COLO668 (cell line): ENCODE results near the gene TRMT1.

ENCODE experiments used
- DNase-seq: peaks from one replicate; lab custom pipeline; 2025; ENCODE audit not compliant: unreplicated experiment; lab: John Stamatoyannopoulos, UW

The TRMT1 gene

DNA sequence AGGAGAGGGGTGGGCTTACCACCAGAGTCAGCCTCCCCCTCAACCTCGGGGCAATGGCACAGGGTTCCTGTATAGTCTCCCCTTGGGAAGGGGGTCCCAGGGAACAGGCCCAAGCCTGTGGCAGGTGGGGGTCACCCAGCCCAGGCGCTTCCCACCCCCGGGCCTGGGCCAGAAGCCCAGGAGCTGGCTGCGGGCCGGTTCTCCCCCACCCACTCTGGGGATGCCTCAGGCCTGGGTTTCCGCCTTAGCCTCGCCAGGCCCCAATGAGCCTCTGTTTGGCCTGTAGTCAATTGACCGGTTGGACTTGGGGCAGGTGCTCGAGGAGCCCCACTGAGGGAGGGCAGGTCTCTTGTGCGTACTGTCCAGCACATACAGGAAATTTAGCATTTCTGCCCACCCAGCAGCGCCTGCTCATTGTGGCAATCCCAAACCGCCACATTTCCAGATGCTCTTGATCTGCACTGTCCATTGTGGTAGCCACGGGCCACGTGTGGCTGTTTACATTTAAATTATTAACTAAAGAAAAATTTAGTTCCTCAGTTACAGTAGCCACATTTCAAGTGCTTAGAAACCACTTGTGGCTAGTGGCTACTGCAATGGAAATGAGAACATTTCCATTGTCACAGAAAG is 23.8 kb downstream of the TRMT1 start:
- DNase-seq = no peak

DNA sequence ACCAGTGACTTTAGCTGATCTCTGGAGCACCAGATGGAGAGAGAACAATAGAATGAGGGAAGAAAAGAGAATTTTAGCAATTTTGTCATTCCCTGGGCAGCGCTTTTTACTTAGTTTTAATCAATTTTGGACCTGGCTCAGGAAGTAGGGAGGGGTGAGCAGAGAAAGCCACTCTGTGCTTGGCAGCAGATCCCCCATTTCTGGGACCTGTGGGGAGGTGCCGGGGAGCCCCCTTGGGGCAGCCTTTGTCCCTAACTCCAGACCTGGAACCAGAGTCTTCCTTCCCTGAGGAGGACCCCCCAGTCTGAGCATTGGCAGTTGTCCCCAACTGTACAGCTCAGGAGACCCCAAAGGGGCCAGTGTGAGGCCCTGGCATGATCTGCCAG is 24.4 kb downstream of the TRMT1 start:
- DNase-seq = no peak

DNA sequence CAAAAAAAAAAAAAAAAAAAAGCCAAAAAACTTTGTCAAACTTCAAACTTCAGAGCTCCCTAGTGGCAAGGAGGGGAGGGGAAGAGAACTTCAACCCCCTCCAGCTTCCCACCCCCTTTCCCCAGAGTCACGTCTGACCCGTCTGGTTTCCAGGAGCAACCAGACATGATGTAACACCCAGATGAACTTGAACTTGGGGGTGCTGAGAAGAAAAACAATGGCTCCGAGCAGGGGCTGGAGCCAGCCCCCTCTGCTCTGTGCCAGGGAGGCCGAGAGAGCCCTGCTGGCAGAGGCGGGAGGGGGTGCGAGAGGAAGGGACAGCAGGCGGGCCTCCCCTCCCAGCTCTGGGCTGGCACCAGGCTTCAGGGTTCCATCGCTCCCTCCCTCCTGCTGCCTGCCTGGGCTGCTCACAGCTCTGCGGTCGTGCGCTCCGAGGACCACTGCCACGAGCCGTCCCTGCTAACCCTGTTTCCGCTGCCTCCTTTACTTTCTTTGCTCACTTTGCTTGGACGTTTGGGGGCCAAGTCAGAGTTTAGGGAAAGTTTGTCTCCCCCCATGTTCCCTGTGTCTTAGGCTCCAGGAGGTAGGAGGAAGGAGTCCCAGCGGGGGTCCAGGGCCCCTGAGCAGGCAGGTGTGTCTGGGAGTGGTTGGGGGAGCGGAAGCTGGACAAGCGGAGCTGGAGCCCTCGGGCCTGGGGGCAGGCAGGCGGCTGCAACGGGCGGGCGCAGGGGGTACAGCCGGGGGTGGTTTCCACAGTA is 25.0 kb downstream of the TRMT1 start:
- DNase-seq = no peak

DNA sequence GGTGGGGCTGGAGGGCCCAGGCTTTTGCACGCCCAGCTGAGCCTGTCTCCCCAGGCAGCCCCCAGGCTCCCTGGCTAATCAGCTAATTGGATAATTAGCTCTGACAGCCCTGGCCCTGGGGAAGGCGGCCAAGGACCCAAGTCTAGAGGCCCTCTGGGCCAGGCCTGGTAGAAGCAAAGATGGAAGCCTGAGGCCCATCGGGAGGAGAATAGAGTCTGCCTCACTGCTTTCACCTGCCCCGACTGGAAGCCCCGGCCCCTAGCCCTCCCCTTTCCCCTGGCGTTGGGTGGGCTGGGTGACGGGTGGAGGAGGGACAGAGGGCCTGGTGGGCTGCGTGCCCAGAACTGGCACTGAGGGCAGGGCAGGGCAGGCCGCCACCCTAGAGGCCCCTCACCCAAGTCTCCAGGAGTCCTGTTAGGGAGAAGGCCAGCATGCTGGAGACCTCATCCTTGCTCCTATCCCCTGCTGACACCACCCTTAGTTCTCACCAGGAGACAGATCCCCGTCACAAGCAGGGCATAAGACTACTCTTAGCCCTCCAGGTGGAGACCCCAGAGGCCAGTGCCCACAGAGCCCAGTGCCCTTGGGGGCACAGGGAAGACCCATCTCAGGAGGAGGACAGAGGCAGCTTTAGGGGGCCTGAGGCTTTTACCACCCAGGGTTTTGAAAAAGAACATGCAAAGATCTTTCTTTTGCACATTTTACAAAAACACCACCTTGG is 25.9 kb downstream of the TRMT1 start:
- no peak for DNase-seq

DNA sequence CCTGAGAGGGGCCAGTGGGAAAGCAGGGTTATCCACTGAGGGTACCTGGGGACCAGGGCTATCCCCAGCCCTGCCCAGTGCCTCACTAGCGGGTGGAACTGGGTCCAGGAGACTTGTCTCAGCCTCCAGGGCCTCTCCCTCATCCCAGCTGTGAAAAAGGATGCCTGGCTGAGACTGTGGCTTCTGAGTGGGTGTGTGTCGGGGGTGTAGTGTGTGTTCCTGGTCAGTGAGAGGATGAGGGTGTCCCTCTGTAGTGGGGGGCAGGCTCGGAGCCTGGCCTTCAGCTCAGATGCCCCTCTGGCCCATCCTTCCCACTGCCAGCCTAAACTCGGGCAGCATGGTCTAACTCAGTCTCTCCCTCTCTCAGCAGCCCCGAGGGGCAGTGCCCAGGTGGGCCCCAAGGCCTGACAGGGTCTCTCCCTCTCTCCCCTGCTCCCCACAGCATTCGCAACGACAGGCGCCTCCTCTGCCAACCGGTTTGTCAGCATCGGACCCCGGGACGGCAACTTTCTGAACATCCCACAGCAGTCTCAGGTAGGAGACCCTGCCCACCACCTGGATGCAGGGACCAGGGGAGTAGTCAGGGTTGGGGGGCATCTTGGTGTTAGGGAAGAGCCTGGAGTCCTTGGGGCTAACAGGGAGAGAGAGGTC is 26.6 kb downstream of the TRMT1 start:
- DNase-seq = no peak

DNA sequence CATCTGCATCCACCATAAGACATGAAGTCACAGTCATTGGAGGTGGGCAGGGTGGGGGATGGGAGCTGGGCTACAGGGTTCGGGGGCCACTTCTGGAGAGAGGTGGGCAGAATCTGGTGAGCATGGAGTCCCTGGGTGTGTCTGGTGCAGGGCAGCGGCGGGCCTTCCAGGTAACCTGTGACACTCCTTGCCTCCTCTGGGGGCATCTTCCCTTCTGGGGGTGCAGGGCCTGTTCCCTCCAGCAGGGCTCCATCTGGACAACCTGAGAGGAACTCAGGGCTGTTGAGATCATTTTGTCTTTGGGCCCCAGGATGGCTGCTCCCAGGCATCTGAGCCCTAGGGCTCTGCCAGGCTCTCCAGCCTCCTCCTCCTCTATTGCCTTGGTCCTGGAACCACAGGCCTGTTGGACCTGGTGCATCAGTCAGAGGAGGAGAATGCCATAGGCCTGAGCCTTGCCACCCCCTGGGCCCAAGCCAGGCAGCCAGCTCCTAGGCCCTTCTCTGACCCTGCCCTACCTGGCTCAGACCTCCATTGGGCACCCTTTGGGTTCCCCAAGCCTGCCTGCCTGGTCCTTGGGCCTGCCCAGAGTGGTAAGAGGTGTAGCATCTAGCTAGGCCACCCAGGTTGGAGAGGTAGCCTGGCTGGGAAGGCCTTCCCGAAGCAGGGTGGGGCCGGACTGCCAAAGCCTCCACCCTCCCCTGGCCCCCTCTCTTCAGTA is 27.2 kb downstream of the TRMT1 start:
- DNase-seq = peak; percentile 14

DNA sequence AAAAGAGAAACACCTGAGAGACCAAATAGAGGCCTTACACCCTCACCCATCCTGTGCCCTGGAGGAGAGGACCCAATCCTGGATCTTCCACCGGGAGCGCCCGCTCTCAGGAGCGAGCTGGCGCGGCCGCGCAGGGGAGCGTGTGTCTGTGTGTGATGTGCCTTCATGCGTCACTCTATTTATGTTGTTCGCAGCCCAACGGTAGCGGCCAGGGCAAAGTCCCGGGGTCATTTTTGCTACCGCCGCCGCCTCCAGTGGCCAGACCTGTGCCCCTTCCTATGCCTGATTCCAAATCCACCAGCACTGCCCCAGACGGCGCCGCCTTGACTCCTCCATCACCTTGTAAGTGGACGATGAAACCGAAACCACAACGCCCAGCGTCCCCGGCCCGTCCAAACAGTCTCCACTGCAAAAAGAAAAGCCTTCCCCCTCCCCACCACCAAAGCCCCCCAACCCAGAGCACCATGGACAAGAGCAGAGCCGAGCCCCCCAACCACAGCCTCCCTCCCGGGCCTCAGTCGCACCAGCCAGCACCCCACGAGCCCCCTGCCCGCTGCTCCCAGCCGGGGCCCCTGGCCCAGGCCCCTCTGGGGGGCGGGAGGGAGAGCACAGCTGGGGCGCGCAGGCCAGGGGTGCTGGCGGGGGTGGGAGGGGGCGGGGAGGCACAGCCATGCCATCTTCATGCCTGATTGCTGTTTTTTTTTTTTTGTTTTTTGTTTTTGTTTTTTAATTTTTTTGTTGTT is 28.6 kb downstream of the TRMT1 start:
- DNase-seq = no peak

DNA sequence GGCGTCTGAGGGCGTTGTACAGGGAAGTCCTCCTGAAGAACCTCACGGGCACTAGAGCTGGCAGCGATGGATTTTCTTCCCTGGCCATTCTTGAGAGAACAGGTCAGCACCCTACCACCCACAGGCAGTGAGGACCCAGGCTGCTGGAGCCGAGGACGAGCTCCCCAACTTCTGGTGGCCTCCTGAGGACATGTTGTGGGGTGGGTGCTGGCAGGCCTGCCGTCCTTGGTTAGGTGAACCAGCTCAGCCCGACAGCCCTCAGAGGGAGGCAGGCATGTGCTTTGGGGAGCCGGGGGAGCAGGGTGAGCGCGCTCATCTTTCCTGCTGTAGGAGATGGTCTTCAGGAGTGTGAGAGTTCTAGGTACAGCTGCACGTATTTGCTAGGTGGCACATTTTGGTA is 29.2 kb downstream of the TRMT1 start:
- DNase-seq = no peak

DNA sequence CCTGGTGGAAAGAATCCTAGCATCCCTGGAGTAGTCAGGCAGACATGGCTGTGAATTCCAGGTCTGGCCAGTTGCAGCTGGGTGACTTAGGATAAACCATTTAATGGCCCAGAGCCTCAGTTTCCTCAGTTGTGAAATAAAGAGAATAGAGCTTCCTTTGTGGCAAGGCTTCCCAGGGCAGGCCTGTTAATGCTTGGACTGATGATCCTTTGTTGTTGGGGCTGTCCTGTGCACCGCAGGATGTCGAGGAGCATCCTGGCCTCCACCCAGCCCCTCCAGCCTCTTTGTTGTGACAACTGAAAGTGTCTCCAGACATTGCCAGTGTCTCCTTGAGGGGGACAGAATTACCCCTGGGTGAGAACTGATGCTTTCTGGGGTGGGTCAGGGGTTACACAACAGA is 30.2 kb downstream of the TRMT1 start:
- DNase-seq = no peak

DNA sequence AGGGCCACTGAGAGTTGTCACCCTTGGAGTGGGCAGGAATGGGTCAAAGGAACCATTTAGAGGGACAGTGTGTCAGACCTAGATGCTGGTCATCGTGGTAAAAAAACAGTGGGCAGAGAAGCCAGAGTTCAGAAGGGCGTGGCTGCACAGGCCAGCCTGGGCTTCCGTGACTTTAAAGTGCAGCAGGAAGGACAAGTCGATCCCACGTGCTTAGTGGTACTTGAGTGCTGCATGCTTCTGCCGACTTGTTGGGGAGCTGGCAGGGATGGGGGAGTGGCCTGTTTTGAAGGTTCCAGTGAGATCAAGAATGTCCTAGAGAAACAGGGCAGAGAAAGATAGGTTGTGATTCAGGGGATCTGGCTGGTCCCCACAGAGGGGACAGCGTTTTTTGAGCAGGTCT is 30.9 kb downstream of the TRMT1 start:
- no peak for DNase-seq

DNA sequence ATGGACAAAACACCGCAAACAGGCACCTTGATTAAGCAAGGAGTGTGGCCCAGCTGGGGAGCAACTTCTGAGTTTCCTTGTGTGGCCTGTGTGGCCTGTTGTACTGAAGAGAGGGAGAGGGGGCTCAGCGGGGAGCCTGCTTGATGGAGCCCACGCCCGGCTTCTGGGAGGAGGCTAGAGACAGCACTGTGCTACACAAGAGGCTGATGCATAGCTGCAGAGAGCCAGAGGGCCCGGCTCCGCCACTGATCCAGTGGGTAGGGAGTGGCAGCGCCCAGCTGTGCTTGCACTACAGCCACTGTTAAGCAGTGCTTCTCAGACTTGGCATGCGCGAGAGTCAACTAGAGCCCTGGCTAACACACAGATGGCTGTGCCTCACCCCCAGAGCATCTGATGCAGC is 32.9 kb downstream of the TRMT1 start:
- DNase-seq = no peak

DNA sequence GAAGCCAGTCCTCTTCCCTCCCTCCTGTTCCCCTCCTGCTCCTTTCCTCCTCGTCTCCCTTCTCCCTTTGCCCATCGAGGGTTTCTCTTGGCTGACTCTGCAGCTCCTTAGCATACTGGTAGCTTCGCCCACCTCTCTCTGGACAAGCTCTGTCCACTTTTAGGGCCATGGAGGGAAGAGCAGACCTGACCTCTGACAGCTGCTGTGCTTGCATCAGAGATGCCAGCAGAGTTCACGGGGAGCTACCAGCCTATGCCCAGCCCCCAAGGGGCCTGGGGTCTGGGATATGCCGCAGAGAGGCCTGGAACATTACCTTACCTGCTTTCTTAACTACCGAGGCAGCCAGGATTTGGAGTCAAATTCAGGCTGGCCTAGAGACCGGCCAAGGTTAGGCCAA is 33.5 kb downstream of the TRMT1 start:
- DNase-seq = no peak

DNA sequence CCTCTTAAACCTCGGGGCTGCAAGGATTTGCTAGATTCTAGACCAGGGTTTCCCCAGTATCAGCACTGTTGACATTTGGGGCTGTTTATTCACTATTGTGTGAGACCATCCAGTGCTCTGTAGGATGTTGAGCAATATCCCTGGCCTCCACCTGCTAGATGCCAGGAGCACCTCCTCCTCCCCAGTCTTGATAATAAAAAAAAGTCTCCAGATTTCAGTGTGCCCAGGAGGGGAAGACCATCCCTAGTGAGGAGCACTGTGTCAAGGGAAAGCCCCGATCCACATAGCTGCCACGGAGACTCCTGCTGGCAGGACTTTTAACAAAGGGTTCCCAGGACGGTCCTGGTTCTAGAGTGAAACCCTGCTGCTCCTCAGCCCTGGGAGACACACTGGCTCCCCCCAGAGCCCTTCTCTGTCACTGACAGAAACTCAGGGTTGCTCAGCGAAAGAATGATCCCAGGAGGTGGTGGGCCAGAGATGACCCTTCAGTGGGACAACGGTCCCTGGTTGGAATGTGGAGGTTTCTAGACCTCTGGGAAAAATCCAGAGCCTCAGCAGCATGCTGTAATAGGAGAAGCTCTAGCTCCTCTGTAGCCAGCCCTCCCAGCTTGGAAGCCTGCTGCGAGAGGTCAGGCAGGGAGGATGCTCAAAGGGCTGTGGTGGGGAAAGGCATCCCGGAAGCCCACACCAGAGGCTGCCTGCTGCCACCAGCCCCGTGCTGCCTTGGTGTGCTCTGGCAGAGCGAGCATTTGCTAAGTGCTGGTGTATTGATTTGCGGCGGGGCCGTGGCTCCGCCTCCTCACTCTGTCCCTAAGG is 34.1 kb downstream of the TRMT1 start:
- DNase-seq = peak; percentile 80

DNA sequence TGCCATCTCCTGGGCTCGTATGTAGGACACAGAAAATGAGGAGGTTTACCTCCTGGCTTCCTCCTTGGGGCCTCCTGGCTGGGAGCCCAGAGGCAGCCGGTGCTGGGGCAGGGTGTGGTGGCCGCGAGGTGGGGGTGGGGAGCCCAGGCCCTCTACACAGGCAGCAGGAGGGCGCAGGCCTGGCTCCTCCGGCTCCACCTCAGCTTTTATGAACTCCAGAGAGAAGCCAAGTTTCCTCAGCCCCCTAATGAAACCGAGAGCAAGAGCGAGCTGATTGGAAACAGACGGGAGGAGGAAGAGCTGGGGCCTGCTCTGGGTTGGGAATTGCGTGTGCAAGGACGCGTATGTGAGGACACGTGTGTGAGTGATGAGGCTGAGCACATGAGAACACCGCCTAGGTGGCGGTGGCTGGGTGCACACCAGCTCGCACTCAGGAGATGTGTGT is 37.0 kb downstream of the TRMT1 start:
- peak; percentile 42 for DNase-seq

DNA sequence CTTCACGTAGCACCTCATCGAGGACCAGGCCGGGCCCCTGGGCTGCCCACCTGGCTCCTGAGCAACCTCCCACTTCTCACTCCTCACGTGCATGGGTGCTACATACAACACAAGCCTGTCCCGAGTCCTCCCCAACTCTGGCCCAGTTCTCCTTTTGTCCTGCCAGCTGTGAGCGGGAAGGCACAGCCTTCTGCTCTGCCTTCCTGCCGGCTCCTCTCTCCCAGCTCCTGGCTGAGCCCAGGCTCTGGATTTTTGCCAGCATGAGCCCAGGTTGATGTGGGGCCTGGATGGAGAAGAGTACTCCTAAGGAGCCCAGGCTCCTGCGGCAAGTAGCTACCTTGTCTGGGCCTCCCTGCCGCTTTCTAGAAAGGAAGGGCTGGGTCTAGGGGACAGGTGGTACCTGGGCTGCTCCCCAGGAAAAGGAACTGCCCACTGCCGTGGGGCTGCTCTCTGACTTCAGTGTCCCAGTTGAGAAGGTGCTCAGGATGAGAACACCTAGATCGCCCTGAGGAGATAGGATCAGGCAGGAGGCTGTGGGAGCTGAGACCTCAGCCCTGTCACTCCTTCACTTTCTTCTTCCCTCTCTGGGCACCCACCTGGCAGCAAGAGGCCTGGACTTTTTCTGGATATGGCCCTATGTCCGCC is 37.5 kb downstream of the TRMT1 start:
- no peak for DNase-seq

DNA sequence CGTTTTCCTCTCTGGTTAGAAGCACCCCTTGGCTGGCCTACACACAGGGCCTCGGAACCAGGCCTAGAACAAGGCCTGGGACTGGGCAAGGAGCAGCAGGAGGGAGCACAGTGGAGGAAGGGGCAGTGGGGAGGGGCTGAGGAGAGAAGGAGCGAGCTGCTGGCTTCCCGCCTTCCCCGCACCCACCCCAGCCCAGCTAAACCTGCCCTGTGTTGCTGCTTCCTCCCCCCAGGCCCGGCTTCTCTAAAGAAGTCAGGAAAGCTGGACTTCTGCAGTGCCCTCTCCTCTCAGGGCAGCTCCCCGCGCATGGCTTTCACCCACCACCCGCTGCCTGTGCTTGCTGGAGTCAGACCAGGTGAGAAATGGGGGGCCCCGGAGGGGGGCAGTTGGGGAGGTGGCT is 38.2 kb downstream of the TRMT1 start:
- no peak for DNase-seq

DNA sequence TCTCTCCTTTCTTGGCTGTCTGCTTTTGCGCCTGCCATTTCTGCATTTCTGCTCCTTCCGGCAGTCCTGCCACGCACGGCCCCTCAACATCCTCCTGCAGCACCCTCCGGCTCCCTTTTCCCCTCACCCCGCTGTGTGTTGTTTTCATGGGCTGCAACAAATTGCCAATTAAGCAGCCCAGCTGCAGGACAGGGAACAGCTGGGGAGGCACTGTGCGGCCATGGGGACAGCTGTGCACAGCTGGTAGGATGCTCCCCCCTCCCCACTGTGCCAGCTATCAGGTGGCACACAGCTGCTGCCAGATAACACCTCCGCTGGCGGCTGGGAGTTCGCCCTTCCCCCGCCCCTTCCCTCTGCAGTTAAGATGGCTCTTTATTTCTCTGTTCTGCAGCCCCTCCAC is 39.3 kb downstream of the TRMT1 start:
- DNase-seq = no peak

DNA sequence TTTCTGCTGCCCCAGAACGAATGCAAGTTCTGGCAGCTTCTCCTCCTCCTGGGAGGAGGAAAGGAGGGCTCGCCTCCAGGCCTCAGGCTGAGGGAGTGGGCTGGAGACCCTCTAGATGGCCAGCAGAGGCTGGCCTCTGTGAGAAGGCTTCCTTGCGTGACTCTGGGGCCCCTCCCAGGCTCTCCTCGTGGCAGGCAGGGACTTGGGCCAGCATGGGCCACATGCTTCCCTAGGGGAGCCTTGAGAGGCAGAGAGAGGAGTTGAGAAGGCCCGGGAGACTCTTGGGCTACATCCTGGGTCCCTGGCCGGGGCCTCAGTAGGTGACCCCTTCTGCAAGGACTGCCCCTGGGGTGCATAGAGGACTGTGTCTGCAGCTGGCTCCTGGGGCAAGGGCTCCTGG is 39.8 kb downstream of the TRMT1 start:
- DNase-seq = no peak

DNA sequence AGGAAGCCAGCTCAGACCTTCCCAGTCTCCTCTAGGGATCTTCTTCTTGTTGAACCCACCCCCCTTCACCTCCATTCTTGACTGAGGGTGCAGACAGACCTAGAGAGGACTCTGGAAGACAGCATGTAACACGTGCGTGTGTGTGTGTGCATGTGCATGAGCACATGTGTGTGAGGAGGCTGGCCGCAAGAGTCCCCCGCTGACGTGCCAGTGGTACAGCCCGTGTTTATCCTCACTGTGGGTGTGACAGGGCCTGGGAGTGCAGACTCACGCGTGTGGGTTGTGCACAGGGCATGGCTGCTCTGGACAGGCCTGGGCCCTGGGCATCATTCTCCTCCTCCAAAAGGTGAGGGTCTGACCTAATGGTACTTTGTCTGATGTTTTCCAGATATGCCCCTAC is 40.2 kb downstream of the TRMT1 start:
- DNase-seq = no peak
